ENCODE data around the gene BMI1. TPM values are rescaled to one million over a fixed set of nuclear protein-coding genes. Genes with fewer than 3 reads are reported as not detected.

Gene BMI1
- total and polyA plus RNA-seq, 12 donors: 16.7 to 88.5 (median 62.1) TPM

DNA sequence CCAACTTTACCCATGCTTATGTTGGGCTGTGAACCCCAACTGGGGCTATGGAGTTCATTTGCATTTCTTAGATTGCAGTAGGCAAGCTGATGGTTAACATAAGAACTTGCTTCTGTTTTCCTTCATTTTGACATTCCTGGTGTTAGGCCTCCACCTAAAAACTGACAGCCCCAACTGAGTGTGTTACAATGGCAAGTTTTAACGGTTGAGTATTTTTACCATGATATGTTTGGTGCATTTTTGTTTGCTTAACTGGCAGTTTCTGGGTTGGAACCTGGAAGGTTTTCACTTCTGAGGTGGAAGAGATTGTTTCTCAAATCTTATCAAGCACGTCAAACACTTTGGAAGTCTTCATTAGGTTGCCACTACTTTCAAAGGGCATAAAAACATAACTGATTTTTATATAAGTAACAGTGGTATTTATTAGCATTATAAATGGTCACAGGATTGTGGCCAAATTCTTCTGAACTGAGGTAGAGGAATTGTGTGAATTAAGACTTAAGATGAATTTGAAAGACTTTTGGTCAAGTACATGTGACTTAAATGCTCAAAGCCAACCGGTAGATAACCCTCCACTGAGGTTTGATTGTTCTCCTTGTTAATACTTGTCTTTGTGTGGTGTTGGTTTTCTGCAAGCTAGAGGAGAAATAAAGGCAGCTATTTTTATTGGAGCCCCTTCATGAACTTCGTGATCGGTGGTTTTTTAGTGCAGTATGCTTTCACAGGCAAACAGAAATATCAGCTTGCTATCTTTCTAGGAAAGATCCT lies 2.8 kb downstream of the BMI1 start:
- no peaks in the 10 kb centered on the region for H3K9me3 ChIP-seq (replicated peaks in 1 of 3)
- no peak overlapping the region for H3K4me3 ChIP-seq
- H3K27me3 ChIP-seq: no peaks in the 10 kb centered on the region
- peaks cover 25 to 44% of the 10 kb centered on the region in 2 donors for H3K4me1 ChIP-seq (replicated peaks in 1 of 2)
- intact Hi-C loops (cut with DNase I): no loop called here
- TF ChIP-seq POLR2A (IDR thresholded peaks at IDR 0.05) (no peak), CTCF (IDR thresholded peaks at IDR 0.05) (no peak)
- H3K36me3 ChIP-seq (replicated peaks in 1 of 2): peaks cover 0 to 4% of the 10 kb centered on the region in 2 donors
- DNase-seq: no peak
- no peak overlapping the region for H3K27ac ChIP-seq
- WGBS, 4 donors: 90 to 96% (median 92%) methylated on average over 5 of the region's 5 CpGs

DNA sequence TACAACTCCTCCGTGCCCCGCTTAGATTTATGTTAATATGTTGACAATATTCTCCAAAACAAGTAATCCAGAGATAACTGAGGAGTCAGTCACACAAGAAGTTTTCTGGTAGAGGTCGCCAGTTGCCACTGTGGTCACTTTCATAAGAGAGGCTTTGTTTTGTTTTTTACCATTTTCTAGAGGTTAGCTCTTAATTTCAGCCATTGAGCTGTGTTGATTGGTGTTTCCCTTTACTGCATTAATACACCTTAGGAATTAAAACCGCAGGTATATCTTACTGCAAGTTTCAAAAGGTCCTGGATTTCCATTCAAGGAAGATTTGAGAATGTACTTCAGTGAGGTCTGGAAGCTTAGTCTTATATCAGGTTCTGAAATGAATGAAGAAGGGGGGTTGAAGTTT lies 3.5 kb downstream of the BMI1 start:
- Histone ChIP-seq H3K36me3 (replicated peaks in 1 of 2) (peaks cover 0 to 11% of the 10 kb centered on the region in 2 donors), H3K4me1 (replicated peaks in 1 of 2) (peaks cover 25 to 44% of the 10 kb centered on the region in 2 donors), H3K27ac (no peak overlapping the region), H3K4me3 (no peak overlapping the region), H3K27me3 (no peaks in the 10 kb centered on the region), H3K9me3 (replicated peaks in 1 of 3) (no peaks in the 10 kb centered on the region)
- TF ChIP-seq POLR2A (IDR thresholded peaks at IDR 0.05): no peak
- TF ChIP-seq CTCF (IDR thresholded peaks at IDR 0.05): no peak
- intact Hi-C loops (cut with DNase I): no loop called here
- 78 to 86% (median 84%) methylated on average over 4 of the region's 4 CpGs for WGBS, 4 donors
- DNase-seq: no peak

DNA sequence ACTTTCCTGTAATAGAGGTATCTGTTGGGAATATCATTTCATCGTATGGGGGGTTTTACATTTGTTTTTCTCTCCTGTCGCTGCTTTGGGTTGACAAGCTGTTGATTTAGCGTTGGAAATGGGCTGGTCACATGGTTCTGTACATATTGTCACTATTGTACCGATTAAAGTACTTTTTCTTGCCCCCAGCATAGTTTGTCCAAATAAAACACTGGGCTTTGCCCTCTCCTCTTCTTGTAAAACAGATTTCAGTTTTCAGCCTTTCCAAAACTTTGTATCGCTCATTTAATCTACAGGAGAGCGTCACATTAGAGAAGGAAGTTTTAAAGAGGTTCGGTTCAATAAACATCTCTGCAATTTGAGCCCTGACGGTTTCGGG lies 4.0 kb downstream of the BMI1 start:
- intact Hi-C loops (cut with DNase I): no loop called here
- Histone ChIP-seq H3K9me3 (replicated peaks in 1 of 3) (no peaks in the 10 kb centered on the region), H3K4me1 (replicated peaks in 1 of 2) (peaks cover 25 to 43% of the 10 kb centered on the region in 2 donors)

More for the DNA sequence above, 4.0 kb downstream of the BMI1 start:
- no peak for TF ChIP-seq POLR2A (IDR thresholded peaks at IDR 0.05)
- no peak for TF ChIP-seq CTCF (IDR thresholded peaks at IDR 0.05)
- 6 to 10% (median 9%) methylated on average over 9 of the region's 9 CpGs for WGBS, 4 donors
- H3K4me3 ChIP-seq: peak overlapping the region in 2 of 4 donors; percentile 47 to 72
- peak overlapping the region in 4 of 5 donors; percentile 46 to 83 (median 64) for H3K27ac ChIP-seq
- no peak for DNase-seq
- H3K36me3 ChIP-seq (replicated peaks in 1 of 2): peaks cover 0 to 15% of the 10 kb centered on the region in 2 donors
- no peaks in the 10 kb centered on the region for H3K27me3 ChIP-seq
